Mucosa of descending colon (tissue), 3 donors: ENCODE results near the gene CLCN6. TPM values are rescaled to one million over a fixed set of nuclear protein-coding genes. Genes with fewer than 3 reads are reported as not detected.

Experiments used
- ATAC-seq: fragments of 200-7000 bp; cut with Tn5 transposase; one replicate; pipeline ENCODE4 v1.9.1; 2020; ENCODE audit warnings: mild to moderate bottlenecking, moderate library complexity
- DNase-seq, 3 donors: peaks; one replicate each; pipeline ENCODE4 v3.0.0-alpha.2; 2020
- H3K36me3 ChIP-seq: fragments of 200-600 bp; one replicate; pipeline ENCODE4 v1.8.0; 2021; ENCODE audit warnings: low read depth, mild to moderate bottlenecking
- H3K4me1 ChIP-seq: fragments of 200-600 bp; one replicate; pipeline ENCODE4 v1.8.0; 2021; ENCODE audit warnings: low read depth, mild to moderate bottlenecking
- H3K4me3 ChIP-seq: fragments of 200-600 bp; one replicate; pipeline ENCODE4 v1.8.0; 2021; ENCODE audit warnings: mild to moderate bottlenecking
- H3K9me3 ChIP-seq: fragments of 200-600 bp; one replicate; pipeline ENCODE4 v1.8.0; 2021; ENCODE audit warnings: mild to moderate bottlenecking
- intact Hi-C, 2 donors: fragments of 100-400 bp; cut with DNase I in 1 of 2; cut with micrococcal nuclease in 1 of 2; formaldehyde crosslinking; loops; one replicate each; pipeline versions ENCODE4 v1.11.0 to v1.11.1; 2022; cut with DNase I, micrococcal nuclease
- total RNA-seq, 3 donors: library from RNA; stranded (reverse); fragmentation: NEBNext Ultra II Directional in 2 of 3; extraction: Animal tissue kit (Norgen Biotek cat#: 25700) in 2 of 3; gene quantifications; one replicate each; pipeline versions ENCODE4 v1.2.1 to v1.2.4, GENCODE V29; 2021 to 2023
- TF ChIP-seq, protein P1 (sequence below): fragments of 200-600 bp; IDR thresholded peaks from one replicate; pipeline ENCODE4 v1.8.0; 2022; ENCODE audit warnings: antibody characterized with exemption, mild to moderate bottlenecking
- donor health status: DM: no; HTN: no; CAD: no; lungs with moderate emphysema.
- donor health status: DM: no; HTN: no; CAD: no.
- donor health status: DM: no; HTN: yes; CAD: no.

The CLCN6 gene
- total RNA-seq, 3 donors from 2014 or later, result 20.8 to 29.7 (median 24.3) TPM

DNA sequence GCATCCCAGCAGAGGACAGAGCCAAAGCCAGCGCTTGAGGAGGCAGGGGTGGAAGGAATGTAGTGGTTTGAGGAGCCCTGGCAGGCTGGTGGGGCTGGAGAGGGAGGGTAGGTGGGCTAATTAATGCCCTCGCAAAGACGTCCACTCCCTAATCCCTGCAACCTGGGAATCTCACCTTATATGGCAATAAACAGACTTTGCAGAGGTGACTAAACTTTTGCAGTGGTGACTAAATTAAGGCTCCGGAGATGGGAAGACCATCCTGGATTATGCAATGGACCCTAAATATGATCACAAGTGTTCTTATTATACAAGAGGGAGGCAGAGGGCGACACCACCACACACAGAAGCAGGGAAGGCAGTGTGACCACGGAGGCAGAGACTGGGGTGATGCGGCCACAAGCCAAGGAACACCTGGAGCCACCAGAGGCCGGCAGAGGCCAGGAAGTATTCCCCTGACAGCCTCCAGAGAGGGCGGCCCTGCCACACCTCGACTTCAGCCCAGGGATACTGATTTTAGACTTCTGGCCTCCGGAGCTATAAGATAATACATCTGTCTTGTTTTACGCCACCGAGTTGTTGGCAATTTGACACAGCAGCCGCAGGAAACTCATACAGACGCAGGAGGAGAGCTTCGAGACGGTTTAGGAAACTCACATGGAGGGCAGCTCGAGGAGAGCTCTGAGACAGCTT is 75.9 kb downstream of the CLCN6 start:
- DNase-seq (no peak), ATAC-seq (no peak)
- H3K36me3 ChIP-seq, result no peaks in the 10 kb centered on the region
- no peaks in the 10 kb centered on the region for H3K4me1 ChIP-seq
- no peaks in the 10 kb centered on the region for H3K9me3 ChIP-seq
- H3K4me3 ChIP-seq, result no peak overlapping the region
- TF ChIP-seq, protein P1, sequence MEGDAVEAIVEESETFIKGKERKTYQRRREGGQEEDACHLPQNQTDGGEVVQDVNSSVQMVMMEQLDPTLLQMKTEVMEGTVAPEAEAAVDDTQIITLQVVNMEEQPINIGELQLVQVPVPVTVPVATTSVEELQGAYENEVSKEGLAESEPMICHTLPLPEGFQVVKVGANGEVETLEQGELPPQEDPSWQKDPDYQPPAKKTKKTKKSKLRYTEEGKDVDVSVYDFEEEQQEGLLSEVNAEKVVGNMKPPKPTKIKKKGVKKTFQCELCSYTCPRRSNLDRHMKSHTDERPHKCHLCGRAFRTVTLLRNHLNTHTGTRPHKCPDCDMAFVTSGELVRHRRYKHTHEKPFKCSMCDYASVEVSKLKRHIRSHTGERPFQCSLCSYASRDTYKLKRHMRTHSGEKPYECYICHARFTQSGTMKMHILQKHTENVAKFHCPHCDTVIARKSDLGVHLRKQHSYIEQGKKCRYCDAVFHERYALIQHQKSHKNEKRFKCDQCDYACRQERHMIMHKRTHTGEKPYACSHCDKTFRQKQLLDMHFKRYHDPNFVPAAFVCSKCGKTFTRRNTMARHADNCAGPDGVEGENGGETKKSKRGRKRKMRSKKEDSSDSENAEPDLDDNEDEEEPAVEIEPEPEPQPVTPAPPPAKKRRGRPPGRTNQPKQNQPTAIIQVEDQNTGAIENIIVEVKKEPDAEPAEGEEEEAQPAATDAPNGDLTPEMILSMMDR, result no peak
- intact Hi-C loops, result no loop called here

DNA sequence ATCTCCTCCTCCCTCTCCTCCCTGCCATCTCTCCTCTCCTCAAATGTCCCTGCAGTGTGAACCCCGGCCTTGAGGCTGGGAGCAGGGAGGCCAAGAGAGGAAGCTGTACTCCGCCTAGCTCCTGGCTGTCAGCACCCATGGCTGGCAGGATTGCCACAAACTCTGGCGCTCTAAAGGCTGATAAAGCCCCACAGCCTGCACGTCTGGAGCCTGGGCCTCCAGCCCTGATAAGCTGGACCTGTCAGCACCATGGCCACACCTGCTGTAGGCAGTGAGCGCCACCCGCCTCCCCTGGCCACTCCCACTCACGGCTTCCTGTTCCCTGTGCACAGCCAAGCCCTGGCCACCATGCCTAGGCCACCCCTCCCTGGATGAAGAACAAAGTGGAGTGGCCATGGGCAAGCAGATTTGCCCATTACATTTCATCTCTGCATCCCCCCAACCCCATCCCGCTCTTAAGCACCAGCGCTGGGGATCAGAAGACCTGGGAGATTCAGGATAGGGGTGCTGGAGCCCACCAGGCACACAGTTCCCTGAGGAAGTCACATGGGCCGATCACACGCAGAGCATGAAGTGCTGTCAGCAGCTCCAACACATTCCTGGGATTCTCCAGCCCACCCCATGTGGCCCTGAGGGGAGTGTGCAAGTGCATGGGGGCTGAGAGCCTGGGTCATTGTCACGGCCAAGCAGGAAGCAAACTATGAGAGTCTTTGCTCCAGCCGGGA is 77.0 kb downstream of the CLCN6 start:
- no peak overlapping the region for H3K4me3 ChIP-seq
- ATAC-seq (peak; percentile 97), DNase-seq (peak; percentile 75 to 81 (median 75))
- H3K36me3 ChIP-seq, result no peaks in the 10 kb centered on the region
- H3K4me1 ChIP-seq, result no peaks in the 10 kb centered on the region
- intact Hi-C loops, result no loop called here
- no peaks in the 10 kb centered on the region for H3K9me3 ChIP-seq
- TF ChIP-seq, protein P1, result no peak

DNA sequence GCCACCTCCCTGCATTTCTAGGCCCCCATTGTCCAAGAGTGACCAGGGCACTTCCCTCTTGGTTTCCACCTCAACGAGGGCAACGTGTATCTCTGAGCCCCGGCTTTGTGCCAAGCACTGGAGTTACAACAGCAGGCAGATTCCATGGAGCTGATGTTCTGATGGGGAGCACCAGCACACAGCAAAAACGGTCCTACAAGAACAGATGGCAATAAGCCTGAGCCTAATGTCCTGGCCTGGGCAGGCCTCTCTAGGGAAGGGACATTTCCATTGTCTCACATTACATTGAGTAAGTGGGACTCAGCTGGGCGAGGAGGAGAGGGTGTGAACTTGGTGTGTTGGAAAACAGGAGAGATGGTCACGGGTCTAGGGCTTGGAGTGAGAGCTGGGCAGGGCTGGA is 79.9 kb downstream of the CLCN6 start:
- no peak for ATAC-seq
- Histone ChIP-seq H3K4me1 (no peaks in the 10 kb centered on the region), H3K9me3 (no peaks in the 10 kb centered on the region), H3K36me3 (no peaks in the 10 kb centered on the region), H3K4me3 (no peak overlapping the region)
- TF ChIP-seq, protein P1, result no peak
- intact Hi-C loops, result no loop called here
- no peak for DNase-seq

DNA sequence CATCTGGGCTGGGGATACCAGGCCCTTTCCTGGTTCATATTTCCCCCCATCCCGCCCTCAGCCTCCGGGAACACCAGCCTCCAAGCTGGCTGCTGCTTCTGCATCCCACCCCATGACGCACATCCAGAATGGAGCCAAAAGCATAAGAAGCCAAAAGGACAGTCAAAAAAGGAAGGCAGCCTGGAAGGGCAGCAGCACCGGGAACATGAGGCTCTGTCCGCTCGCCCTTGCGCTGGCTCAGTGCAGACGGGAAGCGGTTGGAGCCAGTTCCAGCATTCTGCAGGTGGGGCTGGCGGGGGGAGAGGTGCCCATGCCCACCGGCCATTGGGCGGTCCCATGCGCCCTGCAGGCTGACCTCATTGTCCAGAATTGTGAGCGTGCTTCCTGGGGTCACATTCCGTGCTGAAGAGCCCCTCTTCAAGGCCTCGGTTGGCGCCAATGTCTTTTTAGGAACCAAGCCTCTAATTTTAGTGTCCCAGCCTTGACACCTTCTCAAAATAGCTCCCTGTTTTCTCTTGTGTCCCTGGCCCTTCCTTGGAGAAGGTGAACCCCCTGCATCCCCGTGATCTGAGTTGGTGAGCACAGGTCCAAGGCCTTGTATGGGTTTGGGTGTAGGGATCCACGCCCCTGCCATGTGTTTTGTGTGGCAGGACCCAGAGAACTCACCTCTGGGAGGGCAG is 81.1 kb downstream of the CLCN6 start:
- ATAC-seq, result no peak
- TF ChIP-seq, protein P1, result no peak
- DNase-seq, result no peak
- Histone ChIP-seq H3K36me3 (no peaks in the 10 kb centered on the region), H3K4me3 (no peak overlapping the region), H3K4me1 (no peaks in the 10 kb centered on the region), H3K9me3 (no peaks in the 10 kb centered on the region)
- intact Hi-C loops, result no loop called here

DNA sequence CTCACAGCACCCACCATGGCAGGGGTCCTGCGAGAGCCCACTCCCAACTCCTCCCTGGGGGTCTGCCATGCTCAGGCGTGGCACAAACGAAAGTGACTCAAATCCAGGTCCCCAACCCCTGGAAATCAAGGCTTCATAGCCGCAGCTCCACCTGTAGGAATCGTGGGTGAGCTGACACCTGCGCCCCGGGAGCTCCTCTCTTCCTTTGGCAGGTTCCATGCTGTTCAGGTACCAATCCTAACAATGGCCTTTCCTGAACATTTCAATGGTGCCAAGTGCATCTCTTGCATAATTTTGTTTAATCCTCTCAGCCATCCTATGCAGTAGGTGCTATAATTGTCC is 81.6 kb downstream of the CLCN6 start:
- ATAC-seq, result no peak
- TF ChIP-seq, protein P1, result no peak
- no peaks in the 10 kb centered on the region for H3K4me1 ChIP-seq
- intact Hi-C loops, result no loop called here
- H3K36me3 ChIP-seq, result no peaks in the 10 kb centered on the region
- H3K9me3 ChIP-seq, result no peaks in the 10 kb centered on the region
- DNase-seq, result no peak
- H3K4me3 ChIP-seq, result no peak overlapping the region
